ENCODE measurements around the gene RUNX2. TPM values are rescaled to one million over a fixed set of nuclear protein-coding genes. Genes with fewer than 3 reads are reported as not detected.
A peak's percentile ranks its signal among the peaks of the same experiment; 100 is the strongest.

RUNX2 gene
- total and polyA plus RNA-seq, 10 of the 15 experiments (the other 5 are each of a cell fraction or from before 2014, with no cell fraction given): 0.01 to 0.77 (median 0.15) TPM; not detected in 3

- Histone ChIP-seq H4K20me1 (ENCODE audit: control insufficient read depth, insufficient read depth) (no peaks in the 10 kb centered on the region), H3K27me3 (replicated peaks in 1 of 2; ENCODE audit: control insufficient read depth in 2 of 2, insufficient read depth in 2 of 2, low read length in 1 of 2) (peaks cover 20 to 38% of the 10 kb centered on the region in 2 experiments), H2AFZ (ENCODE audit: control insufficient read depth, low read depth, low read length) (no peak overlapping the region), H3K79me2 (ENCODE audit: control insufficient read depth, insufficient read depth, low read length) (no peaks in the 10 kb centered on the region), H3K36me3 (ENCODE audit: control insufficient read depth in 2 of 2, insufficient read depth in 2 of 2, low read length in 1 of 2) (no peaks in the 10 kb centered on the region), H3K4me2 (ENCODE audit: control insufficient read depth, insufficient read depth) (peak overlapping the region; percentile 55; the same call in 1 of the 2 replicates), H3K4me3 (peak overlapping the region; percentile 48; the same call in 1 of the 2 replicates), H3K9ac (ENCODE audit: control insufficient read depth, insufficient read depth, low read length) (no peak overlapping the region), H3K4me1 (ENCODE audit: control insufficient read depth, insufficient read depth, low read length) (no peaks in the 10 kb centered on the region; the same call in 1 of the 2 replicates), H3K9me3 (replicated peaks; ENCODE audit: control insufficient read depth, insufficient read depth, low read length) (no peaks in the 10 kb centered on the region), H3K27ac (ENCODE audit: control insufficient read depth, insufficient read depth) (no peak overlapping the region)
- CTCF ChIA-PET: no interaction called here
- BruUV-seq (replicated peaks): no TSS peak
- FAIRE-seq (no peak), ATAC-seq (peak; percentile 49), DNase-seq (ENCODE audit: low read depth, low spot score) (no peak)
- intact Hi-C loops (cut with micrococcal nuclease; ENCODE audit: unreplicated experiment) (loop anchor here (1.0 to 10.0 kb wide), 4 partner anchors 292 to 945 kb away; no protein-coding TSS in a partner anchor), in situ Hi-C loops (cut with MboI) (no loop called here)
- SMC1A ChIA-PET (ENCODE audit: uncharacterized antibody, unreplicated experiment): interaction anchor here (1.2 to 1.5 kb wide), 2 partner anchors 12 to 292 kb away, joined by 3 to 4 read pairs; no protein-coding TSS in a partner anchor
- 1% methylated on average over 58 of the region's 83 CpGs for WGBS (ENCODE audit: insufficient coverage, insufficient replicate concordance, low lambda C conversion rate, missing lambda C conversion rate)
- RAD21 ChIA-PET (ENCODE audit: unreplicated experiment): interaction anchor here (0.9 kb wide), 1 partner anchor 293 kb away, joined by 3 read pairs; no protein-coding TSS in a partner anchor
- TF ChIP-seq HDAC6 (IDR thresholded peaks at IDR 0.05; ENCODE audit: unreplicated experiment) (no peak), CTCF (IDR thresholded peaks at IDR 0.05 in 2 of 3, conservative IDR thresholded peaks at IDR 0.05 in 1 of 3; ENCODE audit: control insufficient read depth in 2 of 3, extremely low read depth in 1 of 3, insufficient read depth in 1 of 3, low read depth in 3 of 3, low read length in 3 of 3) (peak in 2 of 3 experiments; percentile 10 to 15; a peak in 1 of 6 replicates), MEF2B (IDR thresholded peaks at IDR 0.05; ENCODE audit: partially characterized antibody, poor library complexity, severe bottlenecking) (peak; percentile 9)
- POLR2A ChIA-PET: no interaction called here
Observed at GRCh38 chr6:45421709-45422502, 93.8 kb downstream of the RUNX2 start.
